Neural cell (in vitro differentiated cells): ENCODE data around the gene FOXE3. TPM values are rescaled to one million over a fixed set of nuclear protein-coding genes. Genes with fewer than 3 reads are reported as not detected.

Experiments used
- H2AFZ ChIP-seq: fragments of 200-600, 300-800 bp; sonication (generic), shearing (Covaris generic); 2 replicates; pipeline ENCODE4 v1.6.0; 2014; ENCODE audit warnings: low read depth, mild to moderate bottlenecking, antibody characterized with exemption, low read length, moderate library complexity
- H3F3A ChIP-seq: fragments of 200-600 bp; shearing (Covaris generic); 2 replicates; pipeline ENCODE4 v1.6.1; 2016; ENCODE audit warnings: mild to moderate bottlenecking, moderate library complexity, mixed read lengths, antibody characterized with exemption, low read length; ENCODE audit not compliant: insufficient read depth, poor library complexity, severe bottlenecking
- H3K27ac ChIP-seq: fragments of 200-600, 300-800 bp; sonication (generic), shearing (Covaris generic); 2 replicates; pipeline ENCODE4 v1.5.1; 2014; ENCODE audit warnings: mild to moderate bottlenecking, low read length, moderate library complexity
- H3K27me3 ChIP-seq: fragments of 300-800, 200-600 bp; sonication (generic), shearing (Covaris generic); 2 replicates; pipeline ENCODE4 v1.6.0; 2014; ENCODE audit warnings: mild to moderate bottlenecking, low read depth, low read length, moderate library complexity; ENCODE audit not compliant: insufficient read depth
- H3K36me3 ChIP-seq: fragments of 300-800, 200-600 bp; sonication (generic), shearing (Covaris generic); 2 replicates; pipeline ENCODE4 v1.5.1; 2014; ENCODE audit warnings: mild to moderate bottlenecking, antibody characterized with exemption, low read length, moderate library complexity; ENCODE audit not compliant: insufficient read depth
- H3K4me2 ChIP-seq: fragments of 300-800, 200-600 bp; sonication (generic), shearing (Covaris generic); 2 replicates; pipeline ENCODE4 v1.6.0; 2014; ENCODE audit warnings: mild to moderate bottlenecking, low read length
- H3K4me3 ChIP-seq: fragments of 300-800, 200-600 bp; sonication (generic), shearing (Covaris generic); 2 replicates; pipeline ENCODE4 v1.5.1; 2014; ENCODE audit warnings: mild to moderate bottlenecking, low read length, moderate library complexity
- H3K79me2 ChIP-seq: fragments of 200-600 bp; shearing (Covaris generic); replicated peaks from 2 replicates; pipeline ENCODE4 v1.6.0; 2014; ENCODE audit warnings: mild to moderate bottlenecking, low read length, moderate library complexity; ENCODE audit not compliant: insufficient read depth
- H3K9ac ChIP-seq: fragments of 300-800, 200-600 bp; sonication (generic), shearing (Covaris generic); 2 replicates; pipeline ENCODE4 v1.6.1; 2016; ENCODE audit warnings: mild to moderate bottlenecking, low read length, mixed read lengths
- H3K9me2 ChIP-seq: fragments of 200-600 bp; shearing (Covaris generic); 2 replicates; pipeline ENCODE4 v1.6.1; 2016; ENCODE audit warnings: mild to moderate bottlenecking, low read length, mixed read lengths; ENCODE audit not compliant: insufficient read depth
- H3K9me3 ChIP-seq: fragments of 200-600, 300-800 bp; sonication (generic), shearing (Covaris generic); 2 replicates; pipeline ENCODE4 v1.6.1; 2016; ENCODE audit warnings: mild to moderate bottlenecking, mixed run types, low read length, moderate library complexity, mixed read lengths
- H4K20me1 ChIP-seq: fragments of 200-600 bp; shearing (Covaris generic); 2 replicates; pipeline ENCODE4 v1.6.1; 2016; ENCODE audit warnings: mild to moderate bottlenecking, mixed run types; ENCODE audit not compliant: insufficient read depth
- EP300 ChIP-seq: fragments of 450-650 bp; conservative IDR thresholded peaks from 2 replicates; pipeline ENCODE4 v1.6.1; 2014; ENCODE audit warnings: antibody characterized with exemption, mild to moderate bottlenecking, moderate library complexity; ENCODE audit not compliant: poor library complexity, severe bottlenecking
- EZH2 ChIP-seq: fragments of 200-600, 300-800 bp; shearing (Covaris generic), sonication (generic); IDR thresholded peaks from 2 replicates; pipeline ENCODE4 v1.6.1; 2014; ENCODE audit warnings: antibody characterized with exemption, low read length, borderline replicate concordance, mild to moderate bottlenecking; ENCODE audit not compliant: insufficient read depth, poor library complexity, severe bottlenecking
- MXI1 ChIP-seq: fragments of 450-650 bp; conservative IDR thresholded peaks from 2 replicates; pipeline ENCODE4 v1.6.1; 2014; ENCODE audit warnings: antibody characterized with exemption, mild to moderate bottlenecking; ENCODE audit not compliant: poor library complexity, severe bottlenecking
- POLR2AphosphoS5 ChIP-seq: IDR thresholded peaks from 2 replicates; pipeline ENCODE4 v1.6.1; 2012
- RAD21 ChIP-seq: fragments of 450-650 bp; conservative IDR thresholded peaks from 2 replicates; pipeline ENCODE4 v1.6.1; 2014; ENCODE audit warnings: antibody characterized with exemption, mild to moderate bottlenecking, moderate library complexity
- SMC3 ChIP-seq: fragments of 450-650 bp; conservative IDR thresholded peaks from 2 replicates; pipeline ENCODE4 v1.6.1; 2014; ENCODE audit warnings: antibody characterized with exemption, mild to moderate bottlenecking, moderate library complexity; ENCODE audit not compliant: poor library complexity
- TAF1 ChIP-seq: IDR thresholded peaks from 2 replicates; pipeline ENCODE4 v1.6.1; 2012; ENCODE audit warnings: low read depth
- polyA plus RNA-seq: library from polyadenylated mRNA; depleted of rRNA; stranded (reverse); fragments of >200 nt; gene quantifications from 2 replicates; pipeline ENCODE4 v1.2.3, GENCODE V29; 2014
- TF ChIP-seq, protein P1 (sequence below): IDR thresholded peaks from 2 replicates; pipeline ENCODE4 v1.6.1; 2012; ENCODE audit warnings: borderline replicate concordance
- TF ChIP-seq, protein P2 (sequence below): fragments of 450-650 bp; IDR thresholded peaks from 2 replicates; pipeline ENCODE4 v1.5.1; 2014; ENCODE audit warnings: antibody characterized with exemption, mild to moderate bottlenecking, moderate library complexity; ENCODE audit not compliant: poor library complexity, severe bottlenecking

FOXE3 gene
- polyA plus RNA-seq, 1 donor from 2014 or later: not detected

DNA sequence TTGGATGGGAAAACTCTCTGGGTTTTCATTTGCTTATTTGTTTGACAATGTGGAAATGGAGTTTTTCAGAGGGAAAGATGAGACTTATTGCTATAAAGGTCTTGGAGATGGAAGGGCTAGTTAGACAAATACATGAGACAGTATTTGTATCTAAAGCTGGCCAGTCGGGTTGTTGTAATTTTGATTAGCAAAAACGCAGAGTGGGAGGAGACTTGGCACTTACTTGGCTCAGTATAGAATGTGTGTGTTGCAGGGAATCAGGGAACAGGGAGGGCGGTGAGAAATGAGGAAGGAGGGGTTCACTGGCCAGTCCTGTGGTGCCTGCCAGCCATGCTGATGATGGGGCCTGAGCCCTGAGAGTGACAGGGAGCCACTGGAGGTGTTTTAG, 6.0 kb upstream of the FOXE3 start:
- Histone ChIP-seq H3K9ac (no peak overlapping the region), H4K20me1 (no peaks in the 10 kb centered on the region), H3K79me2 (no peaks in the 10 kb centered on the region), H3F3A (no peaks in the 10 kb centered on the region), H3K36me3 (no peaks in the 10 kb centered on the region), H3K9me2 (no peaks in the 10 kb centered on the region), H3K27ac (no peak overlapping the region), H3K9me3 (no peaks in the 10 kb centered on the region), H3K4me2 (no peak overlapping the region), H3K27me3 (peaks cover 15% of the 10 kb centered on the region), H2AFZ (no peak overlapping the region), H3K4me3 (no peak overlapping the region)
- TF ChIP-seq, protein P1, sequence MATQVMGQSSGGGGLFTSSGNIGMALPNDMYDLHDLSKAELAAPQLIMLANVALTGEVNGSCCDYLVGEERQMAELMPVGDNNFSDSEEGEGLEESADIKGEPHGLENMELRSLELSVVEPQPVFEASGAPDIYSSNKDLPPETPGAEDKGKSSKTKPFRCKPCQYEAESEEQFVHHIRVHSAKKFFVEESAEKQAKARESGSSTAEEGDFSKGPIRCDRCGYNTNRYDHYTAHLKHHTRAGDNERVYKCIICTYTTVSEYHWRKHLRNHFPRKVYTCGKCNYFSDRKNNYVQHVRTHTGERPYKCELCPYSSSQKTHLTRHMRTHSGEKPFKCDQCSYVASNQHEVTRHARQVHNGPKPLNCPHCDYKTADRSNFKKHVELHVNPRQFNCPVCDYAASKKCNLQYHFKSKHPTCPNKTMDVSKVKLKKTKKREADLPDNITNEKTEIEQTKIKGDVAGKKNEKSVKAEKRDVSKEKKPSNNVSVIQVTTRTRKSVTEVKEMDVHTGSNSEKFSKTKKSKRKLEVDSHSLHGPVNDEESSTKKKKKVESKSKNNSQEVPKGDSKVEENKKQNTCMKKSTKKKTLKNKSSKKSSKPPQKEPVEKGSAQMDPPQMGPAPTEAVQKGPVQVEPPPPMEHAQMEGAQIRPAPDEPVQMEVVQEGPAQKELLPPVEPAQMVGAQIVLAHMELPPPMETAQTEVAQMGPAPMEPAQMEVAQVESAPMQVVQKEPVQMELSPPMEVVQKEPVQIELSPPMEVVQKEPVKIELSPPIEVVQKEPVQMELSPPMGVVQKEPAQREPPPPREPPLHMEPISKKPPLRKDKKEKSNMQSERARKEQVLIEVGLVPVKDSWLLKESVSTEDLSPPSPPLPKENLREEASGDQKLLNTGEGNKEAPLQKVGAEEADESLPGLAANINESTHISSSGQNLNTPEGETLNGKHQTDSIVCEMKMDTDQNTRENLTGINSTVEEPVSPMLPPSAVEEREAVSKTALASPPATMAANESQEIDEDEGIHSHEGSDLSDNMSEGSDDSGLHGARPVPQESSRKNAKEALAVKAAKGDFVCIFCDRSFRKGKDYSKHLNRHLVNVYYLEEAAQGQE: no peak
- TF ChIP-seq POLR2AphosphoS5: no peak
- no peak for TF ChIP-seq EP300
- TF ChIP-seq, protein P2, sequence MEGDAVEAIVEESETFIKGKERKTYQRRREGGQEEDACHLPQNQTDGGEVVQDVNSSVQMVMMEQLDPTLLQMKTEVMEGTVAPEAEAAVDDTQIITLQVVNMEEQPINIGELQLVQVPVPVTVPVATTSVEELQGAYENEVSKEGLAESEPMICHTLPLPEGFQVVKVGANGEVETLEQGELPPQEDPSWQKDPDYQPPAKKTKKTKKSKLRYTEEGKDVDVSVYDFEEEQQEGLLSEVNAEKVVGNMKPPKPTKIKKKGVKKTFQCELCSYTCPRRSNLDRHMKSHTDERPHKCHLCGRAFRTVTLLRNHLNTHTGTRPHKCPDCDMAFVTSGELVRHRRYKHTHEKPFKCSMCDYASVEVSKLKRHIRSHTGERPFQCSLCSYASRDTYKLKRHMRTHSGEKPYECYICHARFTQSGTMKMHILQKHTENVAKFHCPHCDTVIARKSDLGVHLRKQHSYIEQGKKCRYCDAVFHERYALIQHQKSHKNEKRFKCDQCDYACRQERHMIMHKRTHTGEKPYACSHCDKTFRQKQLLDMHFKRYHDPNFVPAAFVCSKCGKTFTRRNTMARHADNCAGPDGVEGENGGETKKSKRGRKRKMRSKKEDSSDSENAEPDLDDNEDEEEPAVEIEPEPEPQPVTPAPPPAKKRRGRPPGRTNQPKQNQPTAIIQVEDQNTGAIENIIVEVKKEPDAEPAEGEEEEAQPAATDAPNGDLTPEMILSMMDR: no peak
- no peak for TF ChIP-seq RAD21
- TF ChIP-seq MXI1: no peak
- no peak for TF ChIP-seq EZH2
- no peak for TF ChIP-seq TAF1
- TF ChIP-seq SMC3: no peak

DNA sequence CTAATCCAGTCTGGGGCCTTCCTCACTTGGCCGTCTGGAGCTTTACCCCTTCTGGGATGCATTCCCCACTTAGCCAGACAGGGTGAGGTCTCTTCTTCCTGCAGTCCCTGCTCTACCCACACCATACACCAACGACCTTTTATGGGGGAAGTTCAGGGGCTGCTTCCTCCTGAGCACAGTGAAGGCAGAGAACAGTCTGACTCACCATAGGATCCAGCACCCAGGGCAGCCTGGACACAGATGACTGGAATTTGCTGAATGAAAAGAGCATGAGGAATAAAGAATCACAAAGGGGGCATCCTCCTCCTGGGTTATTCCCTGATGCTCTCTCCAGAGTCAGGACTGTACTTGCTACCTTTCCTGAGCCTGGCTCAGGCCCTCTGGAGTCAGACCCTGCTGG, 4.6 kb upstream of the FOXE3 start:
- Histone ChIP-seq H3K9me3 (no peaks in the 10 kb centered on the region), H2AFZ (no peak overlapping the region), H3K9ac (no peak overlapping the region), H3K79me2 (no peaks in the 10 kb centered on the region), H3K4me2 (no peak overlapping the region), H3K4me3 (no peak overlapping the region), H3K27me3 (peaks cover 26% of the 10 kb centered on the region), H3K36me3 (no peaks in the 10 kb centered on the region), H4K20me1 (no peaks in the 10 kb centered on the region), H3K27ac (no peak overlapping the region), H3K9me2 (no peaks in the 10 kb centered on the region), H3F3A (no peaks in the 10 kb centered on the region)
- no peak for TF ChIP-seq SMC3
- no peak for TF ChIP-seq MXI1
- TF ChIP-seq EP300: no peak
- TF ChIP-seq, protein P1: no peak
- TF ChIP-seq TAF1: no peak
- no peak for TF ChIP-seq EZH2
- TF ChIP-seq RAD21: no peak
- TF ChIP-seq POLR2AphosphoS5: no peak
